Kidney epithelial cell (primary cell): Measurements from ENCODE around the gene SH3BP2. TPM values are rescaled to one million over a fixed set of nuclear protein-coding genes. Genes with fewer than 3 reads are reported as not detected.

Experiments used
- DNase-seq: peaks from one replicate; pipeline ENCODE4 v3.0.0-alpha.2; 2010; ENCODE audit warnings: low read depth
- H3K27me3 ChIP-seq: 2 replicates; pipeline ENCODE4 v1.6.0; 2011; ENCODE audit warnings: low read length; ENCODE audit not compliant: control insufficient read depth, insufficient read depth
- H3K36me3 ChIP-seq: 2 replicates; pipeline ENCODE4 v1.5.1; 2011; ENCODE audit warnings: low read length; ENCODE audit not compliant: control insufficient read depth, insufficient read depth
- H3K4me3 ChIP-seq: 2 replicates; pipeline ENCODE4 v1.5.1; 2011; ENCODE audit warnings: low read depth, mild to moderate bottlenecking, control low read depth, low read length
- total RNA-seq: library from RNA; depleted of rRNA; stranded (reverse); fragments of >200 nt; gene quantifications from 2 replicates; pipeline ENCODE4 v1.2.3, GENCODE V29; 2015
- TF ChIP-seq, protein P1 (sequence below): IDR thresholded peaks from 2 replicates; pipeline ENCODE4 v1.5.1; 2011; ENCODE audit warnings: mild to moderate bottlenecking, moderate library complexity, low read length, control low read depth, inconsistent platforms; ENCODE audit not compliant: insufficient read depth, poor library complexity, severe bottlenecking

The SH3BP2 gene
- total RNA-seq, 1 donor from 2014 or later, result 62.7 TPM

DNA sequence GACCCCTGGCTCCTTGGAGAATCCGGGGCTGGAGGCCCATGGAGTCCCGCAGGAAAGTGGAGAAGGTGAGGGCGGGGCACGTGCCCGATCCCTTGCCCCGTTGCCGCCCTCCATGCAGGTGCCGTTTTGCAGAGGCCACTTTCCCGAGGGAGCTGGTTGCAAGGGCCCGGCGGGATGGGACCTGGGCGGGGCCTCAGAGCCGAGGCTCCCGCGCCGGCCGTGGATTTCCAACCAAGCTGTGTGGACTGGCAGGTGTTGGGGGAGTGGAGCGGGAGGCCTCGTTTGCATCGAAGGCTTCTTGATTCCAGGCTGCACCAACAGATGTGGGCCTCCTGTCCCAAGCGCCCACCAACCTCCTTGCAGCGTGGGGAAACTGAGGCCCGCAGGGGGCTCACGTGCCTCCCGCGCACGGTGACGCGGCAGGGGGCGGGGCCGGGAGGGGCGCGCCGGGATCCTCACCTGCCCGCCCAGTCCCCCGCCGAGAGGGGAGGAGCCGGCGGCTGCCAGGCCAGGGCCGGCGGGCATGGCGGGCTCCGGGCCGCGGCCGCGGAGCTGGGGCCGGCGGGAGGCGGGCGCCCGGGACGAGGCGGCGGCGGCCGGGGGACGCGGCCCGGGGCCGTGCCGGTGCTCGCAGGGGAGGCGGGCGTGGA is 24.9 kb downstream of the SH3BP2 start:
- no peaks in the 10 kb centered on the region for H3K36me3 ChIP-seq
- TF ChIP-seq, protein P1, sequence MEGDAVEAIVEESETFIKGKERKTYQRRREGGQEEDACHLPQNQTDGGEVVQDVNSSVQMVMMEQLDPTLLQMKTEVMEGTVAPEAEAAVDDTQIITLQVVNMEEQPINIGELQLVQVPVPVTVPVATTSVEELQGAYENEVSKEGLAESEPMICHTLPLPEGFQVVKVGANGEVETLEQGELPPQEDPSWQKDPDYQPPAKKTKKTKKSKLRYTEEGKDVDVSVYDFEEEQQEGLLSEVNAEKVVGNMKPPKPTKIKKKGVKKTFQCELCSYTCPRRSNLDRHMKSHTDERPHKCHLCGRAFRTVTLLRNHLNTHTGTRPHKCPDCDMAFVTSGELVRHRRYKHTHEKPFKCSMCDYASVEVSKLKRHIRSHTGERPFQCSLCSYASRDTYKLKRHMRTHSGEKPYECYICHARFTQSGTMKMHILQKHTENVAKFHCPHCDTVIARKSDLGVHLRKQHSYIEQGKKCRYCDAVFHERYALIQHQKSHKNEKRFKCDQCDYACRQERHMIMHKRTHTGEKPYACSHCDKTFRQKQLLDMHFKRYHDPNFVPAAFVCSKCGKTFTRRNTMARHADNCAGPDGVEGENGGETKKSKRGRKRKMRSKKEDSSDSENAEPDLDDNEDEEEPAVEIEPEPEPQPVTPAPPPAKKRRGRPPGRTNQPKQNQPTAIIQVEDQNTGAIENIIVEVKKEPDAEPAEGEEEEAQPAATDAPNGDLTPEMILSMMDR, result no peak
- no peaks in the 10 kb centered on the region for H3K27me3 ChIP-seq
- peak overlapping the region; percentile 76 for H3K4me3 ChIP-seq
- no peak for DNase-seq

DNA sequence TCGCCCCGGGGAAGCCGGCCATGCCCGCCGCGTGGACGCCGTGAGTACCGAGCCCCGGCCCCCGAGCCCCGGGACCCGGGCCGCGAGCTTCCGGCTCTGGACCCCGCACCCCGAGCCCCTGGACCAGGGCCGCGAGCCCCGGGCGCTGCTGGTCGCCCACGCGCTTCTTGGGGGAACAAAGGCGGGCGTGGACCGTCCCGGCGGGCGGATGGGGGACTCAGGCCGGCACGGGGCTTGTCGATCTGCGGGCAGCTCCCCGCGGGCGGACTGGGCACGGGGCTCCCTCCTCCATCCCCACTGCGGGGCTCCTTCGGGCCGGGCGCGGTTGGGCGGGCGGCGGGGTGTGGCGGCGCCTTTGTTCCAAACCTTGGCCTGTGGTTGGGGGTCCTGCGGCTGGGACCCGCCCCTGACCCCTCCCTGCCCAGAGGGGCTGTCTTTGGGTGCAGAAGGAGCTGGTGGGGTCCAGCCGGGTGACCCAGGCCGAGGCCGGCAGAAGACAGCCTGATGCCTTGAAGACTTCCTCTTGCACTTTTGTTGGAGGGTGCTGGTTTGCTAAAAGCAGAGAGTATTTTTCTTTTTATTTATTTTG is 25.6 kb downstream of the SH3BP2 start:
- H3K27me3 ChIP-seq, result no peaks in the 10 kb centered on the region
- no peak for DNase-seq
- TF ChIP-seq, protein P1, result no peak
- no peaks in the 10 kb centered on the region for H3K36me3 ChIP-seq
- peak overlapping the region; percentile 76 for H3K4me3 ChIP-seq

DNA sequence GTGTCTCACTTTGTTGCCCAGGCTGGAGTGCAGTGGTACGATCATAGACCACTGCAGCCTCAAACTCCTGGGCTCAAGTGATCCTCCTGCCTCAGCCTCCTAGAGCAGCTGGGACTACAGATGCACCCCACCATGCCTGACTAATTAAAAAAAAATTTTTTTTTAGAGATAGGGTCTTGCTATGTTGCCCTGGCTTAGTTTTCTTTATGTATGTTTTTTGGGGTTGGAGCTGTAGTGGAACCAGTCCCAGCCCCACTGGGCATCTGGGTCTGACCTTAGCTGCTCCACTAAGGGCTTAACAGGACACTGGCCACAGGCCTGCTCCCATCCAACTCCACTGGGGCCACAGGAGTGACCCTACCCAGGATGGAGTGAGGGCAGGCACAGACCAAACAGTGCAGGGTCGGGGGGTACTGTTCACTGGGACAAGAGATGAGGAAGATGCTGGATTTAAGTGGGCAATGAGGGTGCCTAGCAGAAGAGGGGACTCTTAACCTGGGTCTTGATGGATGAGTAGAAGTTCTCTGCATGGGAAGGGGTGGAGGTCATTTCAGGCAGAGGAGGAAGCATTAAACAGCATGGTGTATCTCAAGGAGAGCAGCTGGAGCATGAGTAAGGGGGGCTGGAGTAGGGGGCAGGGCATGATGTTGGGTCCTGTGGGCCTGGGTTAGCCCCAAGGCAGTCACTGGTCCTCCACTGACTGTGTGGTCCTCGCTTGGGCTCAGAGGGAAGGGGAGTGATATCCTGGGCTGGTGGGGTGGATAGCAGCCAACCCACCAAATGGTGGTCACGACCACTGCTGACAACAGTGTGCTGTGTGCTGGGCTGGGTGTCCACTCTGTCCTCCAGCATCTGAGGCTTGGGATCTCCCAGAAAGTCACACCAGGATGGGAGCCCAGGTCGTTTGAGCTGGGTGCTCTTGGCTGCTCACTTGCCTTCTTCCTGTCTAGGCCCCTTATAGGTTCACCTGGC is 26.6 kb downstream of the SH3BP2 start:
- TF ChIP-seq, protein P1, result no peak
- H3K27me3 ChIP-seq, result no peaks in the 10 kb centered on the region
- DNase-seq, result no peak
- H3K36me3 ChIP-seq, result no peaks in the 10 kb centered on the region
- no peak overlapping the region for H3K4me3 ChIP-seq

DNA sequence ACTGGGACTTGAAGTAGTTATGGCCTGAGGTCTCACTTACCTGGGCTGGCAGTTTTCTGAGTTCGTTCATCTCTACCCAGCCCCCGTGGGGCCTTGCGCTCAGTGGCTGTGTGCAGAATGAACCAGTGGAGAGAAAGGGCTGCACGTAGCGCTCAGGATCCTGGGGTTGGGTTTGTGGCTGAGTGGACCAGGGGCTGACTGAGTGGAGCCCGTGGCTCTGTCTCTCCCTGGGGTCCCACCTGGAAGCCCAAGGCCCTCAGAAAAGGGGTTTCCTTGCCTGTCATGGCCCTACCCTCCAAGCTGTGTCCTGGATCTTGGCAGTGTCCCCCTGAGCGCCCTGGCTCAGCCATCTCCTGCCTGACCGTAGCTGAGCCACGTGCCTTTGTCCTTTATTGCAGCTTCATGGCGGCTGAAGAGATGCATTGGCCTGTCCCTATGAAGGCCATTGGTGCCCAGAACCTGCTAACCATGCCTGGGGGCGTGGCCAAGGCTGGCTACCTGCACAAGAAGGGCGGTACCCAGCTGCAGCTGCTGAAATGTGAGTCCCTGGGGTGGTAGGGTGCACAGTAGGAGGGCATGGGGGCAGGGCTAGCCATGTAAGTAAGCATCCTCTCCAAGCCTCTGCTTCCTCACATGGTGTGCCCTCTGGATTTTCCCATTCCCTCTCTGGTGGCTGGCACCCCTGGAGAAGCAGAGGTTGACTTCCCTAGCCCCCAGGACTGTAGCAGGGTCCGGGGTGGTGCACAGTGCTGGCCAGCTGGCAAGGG is 27.5 kb downstream of the SH3BP2 start:
- no peak for DNase-seq
- H3K4me3 ChIP-seq, result no peak overlapping the region
- TF ChIP-seq, protein P1, result no peak
- H3K36me3 ChIP-seq, result no peaks in the 10 kb centered on the region
- no peaks in the 10 kb centered on the region for H3K27me3 ChIP-seq

DNA sequence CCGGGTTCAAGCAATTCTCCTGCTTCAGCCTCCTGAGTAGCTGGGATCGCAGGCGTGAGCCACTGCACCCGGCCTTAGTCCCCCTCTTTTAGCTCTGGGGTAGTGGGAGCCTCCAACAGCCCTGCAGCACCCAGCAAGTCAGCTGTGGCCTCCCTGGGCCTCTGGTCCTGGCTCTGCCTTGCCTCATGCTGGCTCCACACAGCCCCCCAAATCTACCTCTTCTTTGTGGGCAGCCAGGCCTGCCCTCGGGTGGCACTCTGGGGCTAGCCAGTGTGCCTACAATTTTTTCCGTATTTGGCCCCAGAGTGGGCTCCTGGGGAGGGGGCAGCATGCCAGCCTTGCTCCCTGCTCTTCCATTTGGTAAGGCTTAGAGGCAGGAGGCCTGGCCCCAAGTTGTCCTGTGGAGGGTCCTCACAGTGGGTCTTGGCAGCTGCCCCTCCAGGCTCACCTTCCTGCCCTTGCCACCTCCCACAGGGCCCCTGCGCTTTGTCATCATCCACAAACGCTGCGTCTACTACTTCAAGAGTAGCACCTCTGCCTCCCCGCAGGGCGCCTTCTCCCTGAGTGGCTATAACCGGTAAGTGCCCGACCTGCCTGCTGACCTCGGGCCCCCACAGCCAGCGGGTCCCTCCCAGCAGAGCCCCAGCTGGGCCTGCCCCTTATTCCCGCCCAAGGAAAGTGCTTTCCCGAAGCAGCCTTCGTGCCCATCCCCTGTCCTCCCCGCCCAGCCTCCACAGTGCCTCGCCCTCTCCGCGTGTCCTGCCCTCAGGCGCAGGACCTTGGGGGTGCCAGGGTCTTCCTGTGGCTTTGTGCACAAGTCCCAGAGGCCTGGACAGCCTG is 29.8 kb downstream of the SH3BP2 start:
- no peak for DNase-seq
- TF ChIP-seq, protein P1, result no peak
- Histone ChIP-seq H3K4me3 (no peak overlapping the region), H3K36me3 (peaks cover 1% of the 10 kb centered on the region), H3K27me3 (no peaks in the 10 kb centered on the region)
